DMS53 treated with DMSO at 0.1 percent for 48 hours (cell line): ENCODE data around the gene IQCM.

ENCODE experiments used
- DNase-seq: peaks from one replicate; lab custom pipeline; 2025; ENCODE audit not compliant: unreplicated experiment; lab: John Stamatoyannopoulos, UW

The IQCM gene, protein sequence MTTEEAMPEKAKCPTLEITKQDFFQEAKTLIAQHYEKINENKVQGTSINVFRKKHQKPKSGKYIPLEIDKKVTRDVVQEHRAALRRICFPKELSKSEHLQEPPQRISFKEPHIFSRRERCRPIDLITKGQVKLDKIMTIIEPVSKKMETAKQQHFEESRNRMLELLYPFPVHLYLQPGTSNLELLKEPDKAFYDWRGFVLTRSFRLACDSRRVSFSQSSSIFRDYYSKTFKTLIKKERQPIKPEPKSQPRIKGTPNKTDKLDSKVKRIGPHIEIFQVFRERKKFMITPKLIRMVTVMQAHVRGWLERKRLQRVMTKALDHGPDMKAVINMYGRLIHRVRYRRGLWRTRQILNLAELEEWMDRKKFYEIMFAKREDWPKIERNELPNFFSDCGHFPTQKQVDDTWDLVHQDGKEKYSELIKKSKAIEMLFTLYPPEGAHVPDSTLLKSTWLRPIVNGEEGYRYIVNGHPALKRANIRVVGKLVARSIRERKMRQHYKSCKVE

DNA sequence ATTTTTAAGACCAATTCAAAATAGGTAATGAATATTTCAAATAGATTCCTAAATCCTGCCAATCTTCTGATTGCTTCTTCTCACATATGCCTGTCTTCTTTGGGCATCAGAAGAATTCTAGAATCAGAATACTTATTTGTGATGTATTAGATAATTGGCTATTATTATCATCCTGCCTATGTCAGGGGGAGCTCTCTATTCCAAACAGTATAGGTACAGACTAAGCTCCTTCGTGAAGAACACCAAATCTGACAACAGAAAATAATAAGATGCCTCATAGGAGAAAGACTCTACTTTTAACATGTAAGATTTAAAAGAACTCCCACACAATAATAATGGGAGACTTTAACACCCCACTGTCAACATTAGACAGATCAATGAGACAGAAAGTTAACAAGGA, at the start of gene IQCM:
Gene IQCM, minus strand, starts transcription at position 101 of the 400 bp plus-strand sequence. CDS start 73,152 bp downstream, outside the sequence.
- DNase-seq: no peak

DNA sequence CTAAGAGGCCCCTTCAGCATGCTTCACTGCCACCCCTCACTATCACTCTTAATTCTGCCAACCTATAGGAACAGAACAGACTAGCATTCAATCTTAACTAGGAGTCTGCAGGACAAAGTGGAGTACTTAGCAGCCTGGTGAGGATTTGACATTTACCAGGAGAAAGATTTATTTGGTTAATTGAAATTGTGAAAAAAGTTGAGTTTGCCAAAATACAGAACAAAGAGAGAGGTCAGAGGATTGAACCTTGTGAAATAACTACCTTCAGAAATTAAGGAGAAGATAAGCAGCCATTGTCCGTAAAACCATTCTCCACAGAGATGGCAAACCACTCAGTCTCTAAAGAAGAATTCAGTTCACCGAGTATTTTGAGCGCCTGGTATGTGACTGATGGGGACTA, 41.8 kb upstream of the IQCM start:
- no peak for DNase-seq

DNA sequence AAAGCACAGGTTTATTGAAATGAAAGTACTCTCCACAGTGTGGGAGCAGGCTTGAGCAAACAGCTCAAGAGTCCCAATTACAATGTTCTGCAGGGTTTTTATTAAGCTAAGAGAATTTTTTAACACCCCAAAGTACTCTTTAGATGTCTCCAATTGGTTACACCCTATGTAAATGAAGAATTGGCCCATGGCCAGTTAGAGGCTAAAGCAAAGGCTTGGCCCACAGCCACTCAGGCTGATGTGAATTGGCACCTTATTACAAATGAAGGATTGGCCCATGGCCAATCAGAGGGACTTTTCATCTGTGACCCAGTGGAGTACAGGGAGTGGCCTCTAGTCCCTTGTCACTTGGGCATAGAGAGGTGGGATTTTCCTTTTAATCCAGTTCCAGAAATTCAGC, 30.1 kb upstream of the IQCM start:
- DNase-seq: no peak

DNA sequence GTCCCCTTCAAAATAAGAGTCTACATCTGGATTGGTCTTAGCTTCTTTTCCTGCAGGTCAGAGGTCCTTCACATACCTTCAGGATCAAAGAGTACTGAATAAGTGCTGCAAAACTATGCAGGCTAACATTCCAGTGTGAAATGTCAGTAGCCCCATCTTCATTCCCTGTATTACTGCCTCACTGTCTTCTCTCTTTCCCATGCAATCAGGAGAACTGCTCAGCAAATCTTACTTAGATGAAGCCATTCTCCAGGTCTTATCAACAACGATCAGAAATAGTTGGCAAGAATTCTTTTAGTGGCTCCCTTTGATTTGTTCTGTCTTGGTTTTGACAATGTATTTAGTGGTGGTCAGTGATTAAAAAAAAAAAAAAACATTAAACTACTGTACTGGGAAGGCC, 26.0 kb upstream of the IQCM start:
- no peak for DNase-seq

DNA sequence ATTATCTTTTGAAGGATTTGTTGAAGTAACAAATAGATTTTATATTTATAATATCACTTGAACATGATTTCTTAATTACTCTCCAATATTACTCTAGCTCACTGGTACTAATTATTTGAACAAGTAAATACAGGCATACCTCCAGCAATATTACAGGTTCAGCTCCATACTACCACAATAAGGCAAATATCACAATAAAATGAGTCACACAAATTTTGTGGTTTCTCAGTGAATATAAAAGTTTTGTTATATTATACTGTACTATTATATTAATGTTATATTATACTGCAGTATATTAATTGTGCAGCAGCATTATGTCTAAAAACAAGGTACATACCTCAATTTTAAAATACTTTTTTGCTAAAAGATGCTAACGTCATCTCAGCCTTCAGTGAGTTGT, 22.4 kb upstream of the IQCM start:
- no peak for DNase-seq

DNA sequence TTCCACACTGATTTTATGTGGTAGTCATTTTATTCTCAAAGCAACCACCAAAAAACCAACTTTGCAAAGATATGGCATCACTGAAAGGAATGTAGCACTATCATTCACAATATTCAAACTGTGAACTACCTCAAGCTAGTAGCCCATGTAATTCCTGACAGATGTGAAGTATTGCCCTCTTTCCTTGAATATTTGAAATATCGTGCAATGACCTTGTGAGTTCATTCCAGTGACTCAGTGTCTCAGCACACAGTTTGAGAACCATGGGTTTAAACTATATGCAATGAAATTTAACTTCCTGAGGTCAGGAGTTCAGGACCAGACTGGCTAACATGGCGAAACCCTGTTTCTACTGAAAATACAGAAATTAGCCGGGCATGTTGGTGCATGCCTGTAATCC, 20.9 kb upstream of the IQCM start:
- DNase-seq: no peak

DNA sequence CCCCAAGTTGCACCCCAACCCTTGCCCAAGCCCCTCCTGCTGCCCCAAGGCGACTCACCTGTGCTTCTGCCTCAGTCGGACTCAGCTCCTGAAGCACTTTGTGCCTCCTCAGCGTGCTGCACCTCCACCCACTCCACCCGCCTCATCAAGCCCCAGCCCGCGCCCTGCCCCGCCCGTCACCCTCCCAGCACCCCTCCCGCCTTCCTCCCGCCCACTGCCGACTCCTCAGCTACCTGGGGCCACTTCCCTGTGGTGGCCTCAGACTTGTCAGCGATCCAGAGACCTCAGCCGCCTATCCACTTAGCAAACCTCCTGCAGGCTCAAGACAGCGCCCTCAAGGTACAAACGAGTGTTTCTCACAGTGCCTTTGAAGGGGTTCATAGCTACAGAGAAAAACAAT, 19.6 kb upstream of the IQCM start:
- DNase-seq: no peak

DNA sequence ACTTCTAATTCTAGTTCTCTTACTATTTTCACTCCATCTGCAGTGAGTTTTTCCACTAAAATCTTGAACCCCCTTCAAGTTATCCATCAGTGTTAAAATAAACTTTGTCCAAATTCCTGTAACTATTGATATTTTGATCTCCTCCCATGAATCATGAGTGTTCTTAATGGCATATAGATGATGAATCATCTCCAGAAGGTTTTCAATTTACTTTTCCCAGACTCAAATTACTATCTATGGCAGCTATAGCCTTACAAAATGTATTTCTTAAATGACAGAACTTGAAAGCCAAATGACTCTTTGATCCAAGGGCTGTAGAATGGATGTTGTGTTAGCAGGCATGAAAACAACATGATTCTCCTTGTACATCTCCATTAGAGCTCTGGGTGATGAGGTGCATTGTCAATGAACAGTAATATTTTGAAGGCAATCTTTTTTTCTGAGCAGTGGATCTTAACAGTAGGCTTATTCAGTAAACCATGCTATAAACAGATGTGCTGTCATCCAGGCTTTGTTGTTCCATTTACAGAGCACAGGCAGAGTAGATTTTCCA, 16.1 kb upstream of the IQCM start:
- DNase-seq: no peak

DNA sequence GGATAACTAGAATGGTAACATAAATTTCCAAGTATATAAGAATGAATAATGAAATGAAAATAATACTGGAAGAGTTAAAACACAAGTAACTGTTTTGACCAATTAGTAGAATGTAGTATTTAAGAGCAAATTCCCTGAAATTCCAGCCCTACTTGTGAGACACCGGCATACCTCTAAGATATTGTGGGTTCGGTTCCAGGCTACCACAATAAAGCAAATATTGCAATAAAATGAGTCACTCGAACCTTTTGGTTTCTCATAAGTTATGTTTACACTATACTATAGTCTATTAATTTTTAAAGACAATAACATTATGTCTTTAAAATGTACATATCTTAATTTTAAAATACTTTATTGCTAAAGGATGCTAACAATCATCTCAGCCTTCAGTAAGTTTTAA, 15.2 kb upstream of the IQCM start:
- DNase-seq: no peak

DNA sequence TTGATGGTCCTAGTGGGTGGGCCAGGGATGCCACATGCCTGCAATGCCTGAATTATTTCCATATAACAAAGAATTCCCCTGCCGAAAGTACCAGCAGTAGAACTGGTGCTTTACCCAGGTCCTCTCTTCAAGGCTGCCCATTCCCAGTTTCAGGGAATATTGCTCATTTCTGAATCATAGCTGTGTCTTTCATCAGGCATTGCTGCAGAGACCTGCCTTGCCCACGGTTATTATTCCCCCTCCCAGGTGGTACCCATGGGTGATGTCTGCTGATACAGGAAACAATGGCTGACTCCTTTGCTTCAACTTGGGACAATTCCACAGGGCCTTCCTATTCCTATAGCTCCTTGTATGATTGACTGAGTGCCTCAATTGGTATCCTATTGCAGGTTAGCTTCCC, 9.7 kb upstream of the IQCM start:
- DNase-seq: no peak

DNA sequence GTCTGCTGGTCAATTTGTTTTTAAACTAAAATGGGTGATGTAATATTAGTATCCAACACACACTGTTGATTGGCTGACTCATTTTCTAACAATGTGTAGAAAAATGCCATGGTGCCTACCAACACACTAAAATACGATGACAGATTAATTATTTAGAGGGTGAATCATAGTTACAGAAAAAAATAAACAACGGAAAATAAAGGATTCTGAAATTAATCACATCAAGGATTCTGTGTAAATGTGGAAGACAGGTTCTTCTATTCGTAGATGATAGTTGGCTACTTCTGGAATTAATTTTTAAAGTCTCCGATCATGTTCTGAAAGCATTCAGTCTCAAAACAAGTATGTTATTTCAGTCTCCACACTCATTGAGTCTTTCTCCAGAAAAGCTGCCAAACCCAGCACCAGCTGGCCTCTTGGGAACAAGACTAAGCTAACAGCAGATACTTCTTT, 8.2 kb upstream of the IQCM start:
- no peak for DNase-seq

DNA sequence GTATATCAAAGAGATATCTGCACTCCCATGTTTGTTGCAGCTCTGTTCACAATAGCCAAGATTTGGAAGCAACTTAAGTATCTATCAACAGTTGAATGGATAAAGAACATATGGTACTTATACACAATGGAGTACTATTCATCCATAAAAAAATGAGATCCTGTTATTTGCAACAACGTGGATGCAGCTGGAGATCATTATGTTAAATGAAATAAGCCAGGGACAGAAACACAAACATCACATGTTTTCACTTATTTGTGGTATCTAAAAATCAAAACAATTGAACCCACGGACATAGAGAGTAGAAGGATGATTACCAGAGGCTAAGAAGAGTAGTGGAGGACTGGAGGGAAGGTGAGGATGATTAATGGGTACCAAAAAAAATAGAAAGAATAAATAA, 14.2 kb downstream of the IQCM start:
- no peak for DNase-seq

DNA sequence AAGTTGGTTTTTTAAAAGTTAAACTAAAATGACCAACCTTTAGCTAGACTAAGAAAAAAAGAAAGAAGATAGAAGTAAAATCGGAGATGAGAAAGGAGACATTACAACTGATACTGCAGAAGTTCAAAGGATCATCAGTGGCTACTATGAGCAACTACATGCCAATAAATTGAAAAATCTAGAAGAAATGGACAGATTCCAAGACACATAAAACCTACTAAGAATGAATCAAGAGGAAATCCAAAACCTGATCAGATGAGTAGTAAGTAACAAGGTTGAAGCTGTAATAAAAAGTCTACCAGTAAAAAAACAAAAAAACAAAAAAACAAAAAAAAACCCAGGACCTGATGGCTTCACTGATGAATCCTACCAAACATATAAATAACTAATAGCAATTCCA, 16.1 kb downstream of the IQCM start:
- DNase-seq: no peak

DNA sequence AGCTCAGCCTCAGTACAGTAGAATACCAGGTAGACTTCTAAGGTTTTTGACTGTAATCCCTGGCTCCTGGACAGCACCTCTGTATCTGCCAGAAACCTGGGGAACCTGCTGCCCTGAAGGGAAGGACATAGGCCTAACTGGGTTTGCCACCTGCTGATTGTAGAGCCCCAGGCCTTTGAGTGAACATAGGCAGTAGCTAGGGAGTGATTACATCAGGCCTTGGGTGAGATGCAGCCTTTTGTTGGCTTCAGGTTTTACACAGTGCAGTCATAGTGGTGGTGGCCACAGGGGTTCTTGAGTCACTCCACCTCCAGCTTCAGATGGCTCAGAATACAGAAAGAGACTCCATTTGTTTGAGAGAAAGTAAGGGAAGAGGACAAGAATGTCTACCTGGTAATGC, 19.3 kb downstream of the IQCM start:
- no peak for DNase-seq

DNA sequence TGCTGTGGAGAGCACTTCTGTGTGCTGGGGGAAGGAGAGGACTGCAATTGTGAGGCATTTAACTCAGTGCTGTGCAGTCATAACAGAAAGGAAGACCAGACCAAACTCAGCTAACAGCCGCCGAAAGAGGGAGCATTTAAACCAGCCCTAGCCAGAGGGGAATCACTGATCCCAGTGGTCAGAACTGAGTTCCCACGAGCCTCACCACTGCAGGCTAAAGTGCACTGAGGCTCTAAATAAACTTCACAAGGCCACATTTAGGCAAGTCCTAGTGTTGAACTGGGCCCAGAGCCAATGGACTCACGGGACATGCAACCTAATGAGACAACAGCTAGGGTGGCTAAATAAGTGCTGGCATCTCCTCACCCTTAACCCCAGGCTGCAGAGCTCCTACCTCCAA, 20.4 kb downstream of the IQCM start:
- no peak for DNase-seq

DNA sequence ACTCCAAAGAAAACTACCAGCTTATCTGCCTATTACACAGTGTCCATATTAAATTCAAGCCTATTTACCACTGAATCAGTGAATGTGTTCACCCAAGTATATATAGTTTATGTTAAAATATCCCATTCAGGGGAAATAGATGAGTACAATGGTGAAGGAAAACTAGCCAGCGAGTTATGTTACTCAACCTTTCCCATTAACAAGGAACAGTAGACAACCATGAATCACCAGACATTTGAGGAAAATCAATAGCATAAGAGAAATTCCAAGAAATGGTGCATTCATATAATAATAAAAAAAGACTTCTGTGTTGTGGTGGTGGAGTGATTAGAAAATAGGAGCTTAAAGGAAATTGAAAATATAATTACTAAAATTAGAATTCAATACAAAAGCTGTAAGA, 21.3 kb downstream of the IQCM start:
- DNase-seq: no peak

DNA sequence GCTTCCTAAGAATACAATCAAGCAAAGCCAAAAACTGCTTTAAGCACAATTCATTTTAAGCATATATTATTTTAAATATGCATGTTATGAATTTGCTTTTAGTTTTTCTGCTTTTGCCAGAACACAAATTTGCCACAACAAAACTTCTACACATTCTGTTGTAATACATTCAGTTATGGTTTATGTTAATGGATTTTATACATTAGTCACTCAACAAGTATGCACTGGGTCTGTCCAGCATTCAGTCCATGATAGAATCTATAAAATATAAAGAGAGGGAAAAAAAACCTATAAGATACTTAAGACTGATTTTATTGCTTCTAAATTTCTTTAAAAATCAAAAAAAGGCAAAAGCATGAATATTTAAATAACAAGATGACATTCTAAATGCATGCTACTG, 22.2 kb downstream of the IQCM start:
- DNase-seq: no peak

DNA sequence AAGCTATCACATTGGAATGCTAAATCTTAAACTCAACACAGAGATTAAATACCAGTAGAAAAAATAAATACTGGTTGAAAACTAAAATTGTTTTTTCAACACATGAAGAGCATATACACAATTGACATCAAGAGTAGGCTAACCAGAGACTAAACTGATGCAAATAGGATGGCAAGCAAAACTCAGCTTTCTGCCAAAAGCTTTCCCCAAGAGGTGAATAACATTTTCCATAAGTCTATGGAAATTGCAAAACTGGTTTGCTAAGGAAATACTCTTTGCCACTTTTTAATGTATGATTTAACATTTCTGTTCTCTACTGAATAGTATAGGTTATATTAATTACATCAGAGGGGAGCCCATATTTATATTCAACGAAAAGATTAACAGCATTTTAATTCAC, 23.8 kb downstream of the IQCM start:
- DNase-seq: no peak

DNA sequence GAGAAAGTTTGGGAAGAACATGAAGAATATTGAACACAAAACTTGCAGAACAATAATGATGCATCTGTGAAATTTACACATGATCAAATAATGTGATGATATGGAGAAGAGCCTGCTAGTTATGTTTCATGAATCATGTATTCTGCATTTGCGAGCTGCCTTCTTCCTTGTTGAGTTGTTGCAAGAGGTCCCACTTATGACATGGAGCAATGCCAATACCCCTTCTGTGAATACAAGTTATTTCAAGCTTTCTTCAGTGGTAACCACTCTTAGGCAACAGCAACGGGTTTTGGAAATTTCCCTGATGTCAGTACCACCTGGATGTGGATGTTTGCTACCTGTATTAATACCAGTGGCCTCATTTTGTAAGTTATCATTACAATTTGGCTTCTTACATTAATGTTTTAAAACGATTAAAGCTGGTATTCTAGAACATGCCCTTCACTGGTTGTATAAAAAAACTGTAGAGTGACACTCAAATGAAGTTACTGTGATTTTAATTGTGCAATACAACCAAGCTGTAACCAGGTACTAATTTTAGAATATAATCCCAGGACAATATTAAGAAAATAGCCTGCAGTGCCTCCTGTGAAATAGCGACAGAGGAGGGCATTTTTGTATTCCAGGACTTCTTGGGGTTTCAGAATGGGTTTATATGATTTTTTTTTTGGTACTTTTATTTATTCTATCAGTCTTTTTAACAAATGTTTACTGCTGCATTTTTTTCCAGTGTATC, 25.3 kb downstream of the IQCM start:
- no peak for DNase-seq

DNA sequence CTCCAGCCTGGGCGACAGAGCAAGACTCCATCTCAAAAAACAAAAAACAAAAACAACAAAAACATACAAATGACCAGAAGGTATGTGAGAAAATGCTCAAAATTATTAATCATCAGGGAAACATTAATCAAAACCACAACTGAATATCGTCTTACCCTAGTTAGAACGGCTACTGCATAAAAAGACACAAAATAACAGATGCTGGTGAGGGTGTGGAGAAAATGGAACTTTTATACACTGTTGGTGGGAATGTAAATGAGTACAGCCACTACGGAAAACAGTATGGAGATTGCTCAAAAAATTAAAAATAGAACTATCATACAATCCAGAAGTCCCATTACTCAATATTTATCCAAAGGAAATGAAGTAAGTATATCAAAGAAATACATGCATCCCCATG, 27.3 kb downstream of the IQCM start:
- DNase-seq: no peak

DNA sequence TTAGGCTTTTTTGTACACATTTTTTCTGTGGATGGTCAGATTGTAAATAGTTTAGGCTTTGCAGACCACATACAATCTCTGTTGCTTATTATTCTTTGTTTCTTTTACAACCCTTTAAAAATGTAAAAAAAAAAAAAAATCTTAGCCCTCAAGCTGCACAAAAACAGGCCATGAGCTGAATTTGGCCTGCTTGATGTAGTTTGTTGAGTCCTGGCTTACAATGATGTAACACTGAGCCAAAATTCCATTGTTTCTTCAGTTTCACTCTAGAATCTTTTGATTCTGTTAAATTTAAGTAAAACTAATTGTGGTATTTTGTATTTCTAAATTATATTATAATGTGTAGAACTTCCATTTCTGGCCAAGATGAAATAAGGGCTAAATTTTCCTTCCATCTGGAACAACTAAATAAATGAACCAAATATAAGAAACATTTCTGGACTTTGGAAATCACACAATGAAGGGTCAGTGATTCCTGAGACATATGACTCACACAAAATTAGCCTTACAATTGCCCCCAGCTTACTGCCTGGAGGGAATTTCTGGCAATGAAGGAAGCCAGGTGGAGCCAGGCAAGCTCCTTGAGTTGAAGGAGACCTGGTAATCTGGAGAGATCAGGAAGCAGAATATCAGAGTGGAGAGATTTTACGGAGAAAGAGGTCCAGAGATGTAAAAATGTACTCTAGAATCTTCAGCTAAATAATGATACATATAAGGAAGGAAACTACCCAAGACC, 29.8 kb downstream of the IQCM start:
- no peak for DNase-seq
